NT2/D1 (cell line): ENCODE measurements around the gene DSG2.

Experiments
- DNase-seq: peaks from one replicate; pipeline ENCODE4 v3.0.0-alpha.2; 2011; ENCODE audit warnings: low read depth, low spot score
- H3K27me3 ChIP-seq: 2 replicates; pipeline ENCODE4 v1.6.0; 2011; ENCODE audit warnings: mild to moderate bottlenecking; ENCODE audit not compliant: insufficient read length, insufficient read depth
- H3K36me3 ChIP-seq: 2 replicates; pipeline ENCODE4 v1.6.1; 2011; ENCODE audit warnings: mild to moderate bottlenecking, low read length, mixed read lengths; ENCODE audit not compliant: insufficient read depth, insufficient read length
- H3K4me1 ChIP-seq: 2 replicates; pipeline ENCODE4 v1.5.1; 2011; ENCODE audit not compliant: insufficient read depth, insufficient read length
- H3K4me3 ChIP-seq: 2 replicates; pipeline ENCODE4 v1.5.1; 2011; ENCODE audit warnings: low read depth; ENCODE audit not compliant: insufficient read length
- H3K9ac ChIP-seq: 2 replicates; pipeline ENCODE4 v1.6.0; 2011; ENCODE audit warnings: low read depth; ENCODE audit not compliant: insufficient read length
- H3K9me3 ChIP-seq: 2 replicates; pipeline ENCODE4 v1.5.1; 2011; ENCODE audit warnings: mild to moderate bottlenecking, low read length; ENCODE audit not compliant: insufficient read depth
- SUZ12 ChIP-seq: IDR thresholded peaks from 2 replicates; pipeline ENCODE4 v1.6.1; 2011; ENCODE audit not compliant: insufficient read length, insufficient read depth; ENCODE audit errors: extremely low read depth
- YY1 ChIP-seq: IDR thresholded peaks from 2 replicates; pipeline ENCODE4 v1.6.1; 2011; ENCODE audit not compliant: insufficient read length, insufficient read depth
- ZNF274 ChIP-seq: IDR thresholded peaks from 2 replicates; pipeline ENCODE4 v1.6.1; 2011; ENCODE audit warnings: mild to moderate bottlenecking, low read depth, low read length

DSG2 gene

GRCh38 chr18:31546476-31546875 is 48.5 kb downstream of the DSG2 start:
- Histone ChIP-seq H3K9ac (no peak overlapping the region), H3K9me3 (no peaks in the 10 kb centered on the region), H3K4me3 (no peak overlapping the region), H3K36me3 (peaks cover 55% of the 10 kb centered on the region), H3K27me3 (no peaks in the 10 kb centered on the region), H3K4me1 (no peaks in the 10 kb centered on the region)
- DNase-seq = no peak
- TF ChIP-seq YY1 (no peak), SUZ12 (no peak), ZNF274 (no peak)

GRCh38 chr18:31548853-31549252 is 50.9 kb downstream of the DSG2 start:
- no peaks in the 10 kb centered on the region for H3K4me1 ChIP-seq

GRCh38 chr18:31549416-31549815 is 51.4 kb downstream of the DSG2 start:
- Histone ChIP-seq H3K9ac (no peak overlapping the region), H3K4me3 (no peak overlapping the region), H3K9me3 (no peaks in the 10 kb centered on the region), H3K36me3 (peaks cover 35% of the 10 kb centered on the region), H3K27me3 (no peaks in the 10 kb centered on the region), H3K4me1 (no peaks in the 10 kb centered on the region)
- DNase-seq = no peak
- TF ChIP-seq ZNF274 = no peak
- no peak for TF ChIP-seq YY1
- TF ChIP-seq SUZ12 = no peak

More at GRCh38 chr18:31548853-31549252, 50.9 kb downstream of the DSG2 start:
- no peak overlapping the region for H3K4me3 ChIP-seq
- H3K9ac ChIP-seq = no peak overlapping the region
- H3K9me3 ChIP-seq = no peaks in the 10 kb centered on the region
- no peaks in the 10 kb centered on the region for H3K27me3 ChIP-seq
- no peak for DNase-seq
- H3K36me3 ChIP-seq = peaks cover 37% of the 10 kb centered on the region
- TF ChIP-seq SUZ12 (no peak), ZNF274 (no peak), YY1 (no peak)

- no peak for TF ChIP-seq YY1
- no peak for TF ChIP-seq SUZ12
- TF ChIP-seq ZNF274 = no peak
- Histone ChIP-seq H3K9me3 (no peaks in the 10 kb centered on the region), H3K27me3 (no peaks in the 10 kb centered on the region), H3K36me3 (peaks cover 14% of the 10 kb centered on the region), H3K4me3 (no peak overlapping the region), H3K4me1 (no peaks in the 10 kb centered on the region), H3K9ac (no peak overlapping the region)
- DNase-seq = no peak
Observed at GRCh38 chr18:31551883-31552282, 53.9 kb downstream of the DSG2 start.

GRCh38 chr18:31553800-31554199 is 55.8 kb downstream of the DSG2 start:
- TF ChIP-seq ZNF274 = no peak
- TF ChIP-seq YY1 = no peak
- no peak for TF ChIP-seq SUZ12
- no peak overlapping the region for H3K9ac ChIP-seq
- DNase-seq = no peak

GRCh38 chr18:31554776-31555175 is 56.8 kb downstream of the DSG2 start:
- H3K36me3 ChIP-seq = no peaks in the 10 kb centered on the region
- no peaks in the 10 kb centered on the region for H3K9me3 ChIP-seq
- no peak for TF ChIP-seq SUZ12
- TF ChIP-seq YY1 = no peak
- TF ChIP-seq ZNF274 = no peak
- H3K27me3 ChIP-seq = no peaks in the 10 kb centered on the region
- DNase-seq = no peak
- no peak overlapping the region for H3K4me3 ChIP-seq
- no peaks in the 10 kb centered on the region for H3K4me1 ChIP-seq
- no peak overlapping the region for H3K9ac ChIP-seq

More at GRCh38 chr18:31553800-31554199, 55.8 kb downstream of the DSG2 start:
- no peaks in the 10 kb centered on the region for H3K4me1 ChIP-seq
- no peaks in the 10 kb centered on the region for H3K27me3 ChIP-seq
- no peak overlapping the region for H3K4me3 ChIP-seq
- no peaks in the 10 kb centered on the region for H3K9me3 ChIP-seq
- H3K36me3 ChIP-seq = peaks cover 5% of the 10 kb centered on the region

- no peaks in the 10 kb centered on the region for H3K27me3 ChIP-seq
- no peaks in the 10 kb centered on the region for H3K4me1 ChIP-seq
- no peaks in the 10 kb centered on the region for H3K36me3 ChIP-seq
- peak; percentile 16 for DNase-seq
- H3K9ac ChIP-seq = no peak overlapping the region
- no peak overlapping the region for H3K4me3 ChIP-seq
- TF ChIP-seq SUZ12 = no peak
- no peak for TF ChIP-seq YY1
- no peak for TF ChIP-seq ZNF274
- no peaks in the 10 kb centered on the region for H3K9me3 ChIP-seq
Observed at GRCh38 chr18:31555971-31556747, 58.2 kb downstream of the DSG2 start.
